Activated naive CD4-positive, alpha-beta T cell (primary cell): ENCODE measurements around the gene MRPL3.

Source experiments
- DNase-seq, 4 experiments: peaks; one replicate each; lab custom pipeline; 2025; lab: John Stamatoyannopoulos, UW

The MRPL3 gene

DNA sequence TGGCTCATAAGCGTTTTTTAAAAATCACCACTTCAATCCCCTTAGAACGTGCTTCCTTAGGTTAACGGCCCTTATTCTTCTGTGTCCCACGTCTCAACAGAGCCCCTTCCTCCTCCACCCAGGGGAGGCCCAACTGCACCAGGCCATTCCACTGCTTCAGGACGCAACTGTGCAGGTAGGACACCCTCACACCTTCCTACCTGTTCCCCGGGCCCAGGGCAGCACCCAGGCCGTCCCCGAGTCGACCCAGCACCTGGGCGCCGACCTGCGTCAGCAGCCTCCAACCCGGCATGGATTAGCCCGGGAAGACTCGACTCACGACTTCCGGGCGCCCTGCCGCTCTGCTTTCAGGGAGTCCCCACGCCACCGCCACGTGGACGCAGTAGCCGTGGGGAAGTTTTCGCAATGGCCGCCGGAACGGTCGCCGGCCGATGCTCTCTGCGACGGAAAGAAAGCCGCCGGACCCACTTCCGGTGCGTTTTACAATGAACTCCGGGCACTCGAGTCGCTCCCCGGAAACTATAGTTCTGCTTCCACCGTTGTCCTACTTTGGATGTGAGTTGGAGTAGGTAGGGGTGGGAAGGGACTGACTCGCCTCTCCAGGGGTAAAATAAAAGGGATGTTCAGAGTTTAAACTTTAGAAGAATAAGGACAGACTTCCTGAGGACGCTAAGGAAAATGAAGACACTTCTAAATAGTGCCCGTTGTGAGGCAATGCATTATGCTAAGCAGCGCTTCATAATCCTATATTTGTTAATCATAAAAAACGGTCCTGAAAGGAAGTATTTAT lies at the start of gene MRPL3:
Gene MRPL3 (minus strand): TSS at position 442 of the 790 bp plus-strand sequence. CDS start 150 bp downstream, at position 292.
- peak; percentile 66 to 73 (median 70) for DNase-seq

DNA sequence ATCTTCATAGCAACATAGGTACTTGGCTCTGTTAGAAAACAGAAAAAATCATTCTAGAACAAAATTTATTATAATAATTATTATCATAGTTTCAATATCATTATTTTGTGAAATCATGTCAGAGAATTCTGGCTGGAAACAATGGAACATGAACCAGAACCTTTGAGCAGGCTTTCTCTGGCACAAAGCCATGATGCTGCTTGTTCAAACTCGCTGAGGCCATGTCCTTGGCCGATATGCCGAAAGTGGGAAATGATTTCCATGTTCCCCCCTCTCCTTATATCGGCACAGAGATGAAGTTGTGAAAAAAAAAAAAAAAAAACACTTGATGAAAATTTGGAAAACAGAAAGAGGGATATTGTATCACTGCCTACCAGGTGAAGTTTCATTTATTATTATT lies 49.0 kb upstream of the MRPL3 start:
- no peak for DNase-seq

DNA sequence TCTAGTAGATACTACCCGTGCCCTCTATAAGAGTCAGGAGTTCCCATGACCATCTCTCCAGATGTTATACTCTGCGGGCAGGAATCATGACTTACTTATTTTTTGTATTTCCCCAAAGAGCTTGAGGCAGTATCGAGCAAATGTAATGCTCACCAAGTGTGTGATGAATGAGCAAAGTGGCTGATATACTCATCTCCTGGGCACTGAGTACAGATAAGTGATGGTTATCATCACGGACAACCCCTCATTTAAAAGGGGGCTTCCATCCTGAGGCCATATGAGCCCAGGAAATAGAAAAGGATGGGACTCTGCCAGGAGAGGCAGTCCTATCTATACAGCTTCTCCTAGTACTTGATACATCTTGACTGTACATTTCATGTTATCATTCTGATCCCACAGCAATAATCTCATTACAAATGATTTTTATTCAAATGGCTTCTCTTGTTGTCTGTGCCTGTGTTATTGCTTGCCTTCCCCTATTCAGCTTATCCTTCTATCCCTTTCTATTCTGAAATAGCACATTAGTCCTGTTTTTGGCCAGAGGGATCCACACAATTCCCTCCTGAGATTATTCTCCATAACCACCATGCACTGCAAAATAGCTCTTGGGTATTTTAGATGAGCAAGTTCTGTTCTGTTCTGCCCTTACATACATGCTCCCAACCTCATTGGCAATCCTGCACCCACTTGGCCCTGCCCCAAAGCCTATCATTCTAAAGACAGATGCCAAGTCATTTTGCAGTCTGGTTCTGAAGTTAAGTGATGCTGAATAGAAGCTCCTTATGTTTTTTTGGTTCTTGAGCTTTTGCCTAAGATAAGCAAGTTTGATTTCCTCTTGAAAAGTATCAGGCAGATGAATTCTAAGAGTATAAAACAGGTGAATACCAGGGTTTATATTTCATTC lies 48.0 kb upstream of the MRPL3 start:
- DNase-seq, result no peak

DNA sequence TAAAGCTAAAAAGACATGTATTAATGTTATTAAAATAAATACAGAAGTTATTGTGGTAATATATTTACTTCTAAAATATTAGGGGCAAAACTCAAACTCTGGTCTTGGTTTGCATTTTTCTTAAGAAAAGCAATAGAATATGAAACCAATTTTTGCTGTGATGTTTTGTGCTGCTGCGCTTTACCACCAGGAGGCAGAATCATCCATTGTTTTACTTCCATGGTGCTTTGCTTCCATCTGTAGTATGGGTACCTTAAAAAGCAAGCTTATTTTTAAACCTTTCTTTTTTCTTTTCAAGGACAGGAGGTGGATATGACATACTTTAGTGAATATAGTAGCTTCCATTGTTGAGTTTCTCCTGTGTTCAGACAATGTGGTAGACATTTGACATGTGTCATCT lies 46.6 kb upstream of the MRPL3 start:
- no peak for DNase-seq

DNA sequence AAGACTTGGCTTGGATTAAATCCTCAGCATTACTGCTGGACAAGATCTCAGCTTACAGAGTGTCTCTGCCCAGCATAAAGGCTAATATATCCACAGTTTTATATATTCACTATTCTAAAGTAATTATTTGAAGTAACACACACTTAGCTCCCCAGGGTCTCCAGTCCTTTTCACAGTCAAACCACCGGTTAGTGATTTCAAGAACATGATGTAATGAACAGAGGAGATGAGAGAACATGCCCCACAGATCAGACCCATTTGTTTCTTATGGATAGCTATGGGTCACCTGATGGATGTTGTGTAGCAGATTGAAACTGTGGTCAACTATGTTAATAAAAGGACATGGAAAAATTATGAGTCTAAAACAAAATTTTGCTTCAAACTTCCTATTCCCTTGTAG lies 44.8 kb upstream of the MRPL3 start:
- DNase-seq, result no peak

DNA sequence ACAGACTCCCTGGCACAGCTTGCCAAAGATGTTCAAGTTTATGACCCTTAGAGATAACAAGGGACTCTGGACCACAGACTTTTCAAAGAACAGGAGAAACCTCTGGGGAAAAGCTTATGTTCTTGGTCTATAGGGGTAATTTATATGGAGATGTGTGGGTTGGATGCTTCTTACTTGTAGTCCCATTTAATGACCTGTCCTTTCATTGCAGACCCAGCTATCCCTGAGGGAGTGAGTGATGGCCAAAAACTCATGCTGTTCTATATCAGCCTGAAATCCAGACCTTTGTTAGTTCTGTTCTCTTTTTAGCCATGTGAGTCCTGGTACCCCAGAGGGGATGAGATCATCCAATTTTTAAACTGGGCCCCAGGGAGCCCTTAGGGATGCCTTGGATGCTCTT lies 43.7 kb upstream of the MRPL3 start:
- no peak for DNase-seq

DNA sequence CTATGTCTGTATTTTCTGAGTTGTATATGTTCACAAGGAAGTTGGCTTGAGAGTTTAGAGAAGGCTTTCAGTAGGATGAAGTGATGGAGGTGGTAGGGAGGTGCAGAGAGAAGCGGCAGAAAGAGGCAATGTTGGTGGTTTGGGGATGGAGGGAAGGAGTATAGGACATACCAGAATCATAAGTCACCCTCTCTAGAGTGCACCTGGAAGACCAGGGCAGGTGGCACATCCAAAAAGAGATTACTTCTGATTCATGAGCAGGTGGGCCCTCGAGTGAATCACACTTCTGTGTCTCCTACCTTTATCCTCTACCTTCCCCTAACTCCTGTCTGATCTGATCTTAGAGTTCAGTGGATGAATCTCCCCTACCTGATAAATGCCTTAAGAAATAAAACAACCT lies 41.8 kb upstream of the MRPL3 start:
- DNase-seq, result no peak

DNA sequence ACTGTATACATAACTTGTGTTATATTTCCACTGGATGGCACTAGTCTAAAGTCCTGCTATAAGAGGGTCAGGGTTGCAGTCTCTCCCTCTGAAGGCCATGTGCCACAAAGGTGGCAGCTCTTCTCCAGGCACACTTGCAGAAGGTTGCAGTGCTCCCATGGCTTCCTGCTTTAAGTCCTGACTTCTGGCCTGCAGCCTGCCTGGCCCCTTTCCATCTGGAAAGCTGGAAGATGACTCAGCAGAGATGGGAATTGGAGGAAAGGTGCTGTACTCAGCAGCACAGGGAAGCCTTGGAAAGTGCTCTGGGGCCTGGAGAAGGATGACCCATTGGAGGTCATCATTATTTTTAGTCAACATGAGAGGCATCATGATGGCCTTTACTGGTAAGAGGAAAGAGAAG lies 40.9 kb upstream of the MRPL3 start:
- DNase-seq, result no peak

DNA sequence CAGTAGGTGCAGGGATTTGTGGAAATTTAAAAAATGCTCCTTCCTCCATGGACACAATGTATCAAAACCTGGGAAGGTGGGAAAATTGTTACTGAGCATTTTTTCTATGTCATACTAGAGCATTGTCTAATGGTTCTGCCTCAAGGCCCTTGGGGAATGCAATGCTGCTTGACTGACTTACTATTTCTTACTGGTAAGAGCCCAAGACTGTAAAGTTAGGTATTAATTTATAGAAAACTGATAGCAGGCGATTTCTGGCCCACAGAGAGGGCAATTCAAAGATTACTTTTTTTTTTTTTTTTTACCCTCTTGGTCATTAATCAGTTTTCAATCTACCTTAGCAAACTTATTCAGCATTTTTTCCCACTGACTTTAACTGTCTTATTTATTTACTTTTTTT lies 38.5 kb upstream of the MRPL3 start:
- no peak for DNase-seq

DNA sequence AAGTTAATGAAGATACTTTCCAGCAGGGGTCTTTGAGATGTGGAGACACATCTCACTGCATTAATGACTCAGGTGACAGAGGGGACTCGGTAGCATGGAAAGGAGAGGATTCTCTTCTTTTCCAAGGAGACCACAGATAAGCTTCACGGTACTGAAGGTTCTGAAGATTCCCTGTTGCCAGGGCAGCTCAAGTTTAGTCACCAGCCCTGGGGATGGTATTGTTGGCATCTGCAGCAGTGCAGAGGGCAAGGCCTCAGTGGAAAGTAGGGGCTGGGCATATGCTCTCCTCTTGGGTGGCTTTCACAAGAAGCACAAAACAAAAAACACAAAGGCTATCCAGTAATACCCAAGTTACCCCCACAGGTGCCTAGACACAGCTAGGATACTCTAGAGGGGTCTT lies 38.0 kb upstream of the MRPL3 start:
- no peak for DNase-seq

DNA sequence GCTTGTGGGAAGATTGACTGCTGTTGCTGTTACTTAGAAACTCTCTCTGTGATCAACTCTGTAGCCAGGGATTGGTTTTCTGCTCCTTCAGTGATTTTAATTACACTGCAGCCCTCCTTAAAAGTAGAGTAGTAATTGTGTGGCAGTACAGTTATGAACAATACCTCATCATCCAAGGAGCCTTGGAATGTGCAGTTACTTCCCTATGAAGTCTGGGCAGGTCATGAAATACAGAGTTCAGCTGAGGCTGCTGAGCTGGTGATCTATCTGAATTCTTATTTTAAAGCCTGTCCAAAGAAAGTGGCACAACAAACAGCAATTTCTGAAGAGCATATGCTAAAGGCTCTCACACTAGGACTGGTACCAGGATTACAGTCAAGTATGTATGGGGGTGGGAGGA lies 37.4 kb upstream of the MRPL3 start:
- no peak for DNase-seq

DNA sequence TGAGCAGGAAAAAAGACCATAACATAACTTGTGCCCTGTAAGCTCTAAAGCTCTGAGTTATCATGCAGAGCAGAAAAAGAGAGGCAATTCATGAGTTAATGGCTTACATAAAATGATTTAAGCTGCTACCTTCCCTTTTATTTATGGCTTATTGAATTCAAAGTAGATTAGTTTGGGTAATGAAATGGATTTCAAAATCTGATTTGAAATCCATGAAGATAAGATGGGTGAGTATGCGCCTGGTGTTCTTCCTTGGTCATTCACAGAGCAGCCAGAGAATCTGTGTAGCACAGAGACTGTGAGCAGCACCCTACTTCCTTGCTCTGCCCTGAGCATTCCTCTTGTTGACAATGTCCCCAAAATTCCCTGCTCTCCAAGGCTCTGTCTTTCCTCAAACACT lies 36.2 kb upstream of the MRPL3 start:
- no peak for DNase-seq

DNA sequence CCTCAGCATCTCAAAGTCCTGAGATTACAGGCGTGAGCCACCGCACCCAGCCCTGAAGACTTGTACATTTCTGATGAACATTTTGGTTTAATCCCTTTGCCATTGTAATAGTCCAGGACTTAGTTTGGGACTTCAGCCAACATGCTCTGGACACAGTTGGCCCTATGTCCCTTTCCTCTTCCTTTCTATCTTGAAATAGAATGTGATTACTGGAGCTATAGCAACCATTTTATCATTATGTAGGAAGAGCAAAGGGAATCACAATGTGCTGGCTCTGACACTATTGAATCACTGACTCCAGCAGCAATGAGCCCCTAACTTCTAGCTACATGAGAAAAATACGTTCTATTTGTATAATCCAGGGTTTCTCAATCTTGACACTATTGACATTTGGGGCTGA lies 34.8 kb upstream of the MRPL3 start:
- DNase-seq, result no peak

DNA sequence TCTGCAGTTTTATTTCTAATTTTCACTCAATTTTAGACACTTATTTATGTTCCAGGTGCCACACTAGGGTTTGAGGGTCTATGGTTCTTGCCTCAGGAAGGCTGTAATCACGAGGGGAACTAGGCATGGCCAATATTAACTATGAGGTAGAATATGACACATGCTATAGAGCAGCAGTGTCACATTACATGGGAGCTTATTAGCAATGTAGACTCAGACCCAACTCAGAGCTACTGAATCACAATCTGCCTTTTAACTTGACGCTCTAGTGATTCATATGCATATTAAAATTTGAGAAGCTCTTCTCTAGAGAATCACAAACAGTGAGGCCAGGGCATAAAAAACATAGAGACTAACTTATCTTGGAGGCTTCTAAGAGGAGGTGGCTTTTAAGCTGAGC lies 32.8 kb upstream of the MRPL3 start:
- DNase-seq, result no peak

DNA sequence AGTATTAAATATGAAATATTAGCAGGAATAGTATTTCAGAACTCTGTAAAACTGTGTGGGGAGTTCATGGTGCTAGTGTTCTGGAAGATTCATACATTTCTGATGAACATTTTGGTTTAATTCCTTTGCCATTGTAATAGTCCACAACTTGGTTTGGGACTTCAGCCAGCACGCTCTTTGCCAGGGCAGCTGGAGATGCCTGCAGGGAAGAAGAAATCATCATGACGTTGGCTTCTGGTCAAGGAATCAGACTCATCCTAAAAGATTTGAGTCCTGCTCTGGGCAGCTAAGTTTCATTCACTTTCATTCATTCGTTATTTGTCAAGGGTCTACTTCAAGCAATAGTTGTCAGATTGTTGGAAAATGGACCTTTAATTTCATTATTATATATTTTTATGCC lies 32.4 kb upstream of the MRPL3 start:
- DNase-seq, result no peak

DNA sequence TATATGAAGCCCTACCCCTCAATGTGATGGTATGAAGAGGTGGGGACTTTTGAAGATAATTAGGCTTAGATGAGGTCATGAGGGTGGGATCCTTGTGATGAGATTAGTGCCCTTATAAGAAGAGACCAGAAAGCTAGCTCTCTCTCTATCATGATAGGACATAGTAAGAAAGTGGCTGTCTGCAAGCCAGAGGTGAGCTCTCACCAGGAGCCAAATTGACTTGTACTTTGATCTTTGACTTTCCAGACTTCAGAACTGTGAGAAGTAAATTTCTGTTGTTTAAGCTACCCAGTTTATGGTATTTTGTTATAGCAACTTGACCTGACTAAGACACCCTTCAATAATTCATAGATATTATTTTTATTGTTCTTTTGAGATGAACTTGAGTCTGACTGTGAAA lies 29.9 kb upstream of the MRPL3 start:
- DNase-seq, result no peak

DNA sequence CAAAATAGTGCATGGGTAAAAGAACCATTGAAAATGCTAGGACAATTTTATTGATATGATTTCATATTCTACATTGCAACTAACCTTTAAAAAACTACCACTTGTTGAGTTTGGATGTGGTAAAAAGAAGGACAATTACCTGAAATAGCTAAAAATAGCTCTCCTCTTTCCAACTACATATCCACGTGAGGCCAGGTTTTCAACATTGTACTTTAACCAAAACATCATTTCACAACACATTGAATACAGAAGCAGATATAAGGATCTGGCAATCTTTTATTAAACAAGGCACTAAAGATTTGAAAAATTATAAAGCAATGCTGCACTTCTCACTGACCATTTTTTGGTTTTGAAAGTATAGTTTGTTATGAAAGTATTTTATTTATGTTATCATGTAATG lies 28.1 kb upstream of the MRPL3 start:
- no peak for DNase-seq

DNA sequence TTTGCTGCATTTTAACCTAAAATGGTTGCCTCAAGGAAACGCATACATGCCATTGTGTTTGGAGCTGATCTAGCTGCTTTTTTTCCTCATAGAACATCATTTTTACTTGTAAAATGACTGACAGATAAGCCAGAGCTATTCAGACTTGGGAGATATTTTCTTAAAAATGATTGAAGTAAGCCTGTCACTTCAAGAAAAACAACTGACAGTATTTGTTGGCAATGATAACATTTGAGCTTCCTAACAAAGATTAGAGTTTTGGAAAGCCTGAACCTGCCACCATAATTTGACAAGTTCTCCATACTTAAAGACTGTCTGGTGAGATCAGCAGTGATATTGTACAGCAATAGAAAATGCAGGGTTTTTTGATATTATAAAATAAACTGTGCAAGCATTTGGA lies 27.6 kb upstream of the MRPL3 start:
- no peak for DNase-seq

DNA sequence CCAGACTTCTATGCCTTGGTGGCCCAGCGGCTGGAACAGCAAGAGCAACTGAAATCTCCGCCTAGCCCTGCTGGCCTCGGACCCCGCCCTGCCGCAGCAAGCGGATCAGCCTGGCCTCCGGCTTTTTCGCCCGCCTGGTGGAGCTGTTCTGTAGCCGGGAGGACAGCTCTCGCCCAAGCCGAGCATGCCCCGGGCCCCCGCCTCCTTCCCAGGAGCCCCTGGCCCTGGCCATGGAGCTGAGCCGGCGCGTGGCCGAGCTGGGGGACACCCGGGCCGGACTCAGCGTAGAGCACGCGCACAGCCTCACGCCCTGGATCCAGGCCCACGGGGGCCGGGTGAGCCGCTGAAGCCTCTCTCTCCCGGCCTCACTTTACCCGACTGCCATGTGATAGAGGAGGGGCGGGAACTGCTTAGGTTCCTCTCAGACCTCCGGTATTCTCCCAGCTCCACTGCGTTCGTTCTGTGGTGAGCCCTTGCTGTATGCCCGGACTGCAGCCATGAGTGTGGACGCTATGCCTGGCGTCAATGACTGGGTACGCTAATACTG lies 24.1 kb upstream of the MRPL3 start:
- no peak for DNase-seq

DNA sequence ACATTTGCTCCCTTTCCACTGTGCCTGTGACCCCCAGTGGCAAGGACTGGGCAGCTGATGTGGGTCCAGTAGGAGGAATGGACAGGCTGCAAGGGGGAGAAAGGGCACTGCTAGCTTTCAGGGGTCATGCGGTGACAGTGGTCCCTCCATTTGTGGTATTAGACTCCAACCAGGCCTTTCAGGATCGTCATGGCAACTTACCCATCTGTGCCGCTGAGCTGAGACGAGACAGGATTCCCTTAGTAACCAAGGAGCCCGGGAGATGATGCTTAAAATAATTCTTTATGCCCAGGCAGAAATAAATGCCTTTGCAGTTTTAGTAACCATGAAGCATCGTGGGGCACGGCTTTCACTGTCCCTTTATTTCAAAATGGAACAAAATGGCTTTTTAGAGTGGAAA lies 15.9 kb upstream of the MRPL3 start:
- no peak for DNase-seq

DNA sequence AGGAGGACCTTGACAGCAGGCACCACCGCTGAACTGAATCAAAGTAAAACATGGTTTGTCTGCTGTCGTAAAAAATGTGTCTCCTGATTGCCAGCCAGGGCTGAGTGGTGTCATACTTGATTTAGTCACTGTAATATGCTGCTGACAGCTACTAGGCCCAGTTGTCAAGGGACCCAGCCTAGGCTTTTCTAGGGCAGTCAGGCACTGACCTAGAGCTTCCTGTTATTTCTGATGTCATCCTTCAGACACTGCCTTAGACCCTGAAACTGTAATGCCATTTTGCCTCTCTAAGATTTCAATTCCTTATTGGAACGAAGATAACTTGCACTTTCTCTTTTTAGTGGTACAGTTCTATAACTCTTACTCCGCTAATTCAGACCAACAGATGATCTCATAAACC lies 2.6 kb upstream of the MRPL3 start:
- DNase-seq, result no peak

DNA sequence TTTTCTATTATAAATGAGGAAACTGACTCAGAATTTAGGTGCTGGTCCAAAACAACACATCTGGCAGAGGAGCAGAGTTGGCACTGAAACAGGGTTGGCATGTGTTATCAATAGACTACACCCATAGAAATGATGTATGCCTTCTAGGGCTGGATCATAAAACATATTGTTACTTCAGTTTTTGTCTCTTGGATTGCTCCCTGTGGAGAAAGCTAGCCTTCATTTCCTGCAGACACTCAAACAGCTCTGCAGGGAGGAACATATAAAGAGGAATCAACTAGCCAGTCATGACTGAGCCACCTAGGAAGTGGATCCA lies 507 bp upstream of the MRPL3 start:
- no peak for DNase-seq

DNA sequence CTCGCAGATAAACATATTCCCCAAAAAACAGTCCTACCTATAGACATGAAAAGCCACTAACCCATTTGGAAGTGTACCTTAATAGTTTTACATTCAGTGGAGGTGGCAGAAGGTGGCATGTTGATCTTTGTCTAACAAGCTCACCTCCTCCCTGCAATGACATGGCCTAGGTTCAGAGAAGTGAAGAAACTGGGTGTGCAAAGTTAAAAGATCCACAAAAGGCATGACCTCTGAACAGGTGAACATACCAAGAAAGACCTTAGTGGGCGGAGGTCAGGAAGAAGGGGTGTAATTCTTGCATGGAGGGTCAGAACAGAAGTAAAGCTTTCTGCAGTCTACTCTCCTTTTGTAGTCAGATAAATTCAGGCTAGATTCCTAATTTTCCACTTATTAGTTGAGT lies 822 bp downstream of the MRPL3 start:
- DNase-seq, result no peak
